SK-N-MC (cell line): Measurements from ENCODE around the gene EIF4A2.

ENCODE experiments used
- DNase-seq: peaks from one replicate; pipeline ENCODE4 v3.0.0-alpha.2; 2011; ENCODE audit warnings: low read depth, low spot score
- H3K27ac ChIP-seq: fragments of 200-600 bp; sonication (generic); 2 replicates; pipeline ENCODE4 v1.5.1; 2016; ENCODE audit warnings: mixed run types
- H3K36me3 ChIP-seq: fragments of 200-600 bp; sonication (generic); 2 replicates; pipeline ENCODE4 v1.6.1; 2017; ENCODE audit warnings: antibody characterized with exemption, low read length, mixed read lengths; ENCODE audit not compliant: insufficient read depth
- H3K4me3 ChIP-seq: fragments of 200-600 bp; sonication (generic); 2 replicates; pipeline ENCODE4 v1.5.1; 2016
- H3K9ac ChIP-seq: fragments of 200-600 bp; sonication (generic); 2 replicates; pipeline ENCODE4 v1.8.0; 2017; ENCODE audit warnings: mixed run types, mixed read lengths; ENCODE audit not compliant: insufficient read length
- H3K9me3 ChIP-seq: fragments of 200-600 bp; sonication (generic); 2 replicates; pipeline ENCODE4 v1.6.1; 2017; ENCODE audit warnings: low read depth, mild to moderate bottlenecking, antibody characterized with exemption, low read length, moderate library complexity, mixed read lengths
- EZH2 ChIP-seq: fragments of 200-600 bp; sonication (generic); IDR thresholded peaks from one replicate; pipeline ENCODE4 v1.6.1; 2017; ENCODE audit warnings: antibody characterized with exemption
- FOXP2 ChIP-seq: optimal IDR thresholded peaks from 2 replicates; pipeline ENCODE3; 2011; ENCODE audit warnings: mild to moderate bottlenecking, moderate library complexity; ENCODE audit not compliant: insufficient read depth; ENCODE audit errors: extremely low read length, control extremely low read depth
- POLR2AphosphoS5 ChIP-seq: IDR thresholded peaks from 2 replicates; pipeline ENCODE4 v1.6.1; 2012; ENCODE audit warnings: mild to moderate bottlenecking, low read depth, low read length, borderline replicate concordance

EIF4A2 gene

GRCh38 chr3:186832276-186832675 is 48.9 kb downstream of the EIF4A2 start:
- no peaks in the 10 kb centered on the region for H3K9me3 ChIP-seq
- no peaks in the 10 kb centered on the region for H3K36me3 ChIP-seq
- H3K9ac ChIP-seq = no peak overlapping the region
- H3K27ac ChIP-seq = no peak overlapping the region
- H3K4me3 ChIP-seq = no peak overlapping the region
- TF ChIP-seq FOXP2 = no peak
- no peak for TF ChIP-seq EZH2
- TF ChIP-seq POLR2AphosphoS5 = no peak
- no peak for DNase-seq
